Activated CD8-positive, alpha-beta T cell treated with anti-CD3 and anti-CD28 coated beads for 36 hours (primary cell): Measurements from ENCODE around the gene HMCN2. TPM values are rescaled to one million over a fixed set of nuclear protein-coding genes. Genes with fewer than 3 reads are reported as not detected.

Source experiments
- ATAC-seq: fragments of 200-7000 bp; cut with Tn5 transposase; one replicate; pipeline ENCODE4 v1.10.0; 2021; ENCODE audit warnings: mild to moderate bottlenecking, moderate library complexity
- CTCF ChIA-PET: fragments of 350-600 bp; sonication (Branson Sonifier 250); formaldehyde crosslinking; loops from one replicate; lab custom pipeline; 2021; ENCODE audit warnings: antibody characterized with exemption; lab: Charles Lee
- POLR2A ChIA-PET: fragments of 350-600 bp; sonication (Branson Sonifier 250); formaldehyde crosslinking; loops from one replicate; lab custom pipeline; 2021; ENCODE audit warnings: antibody characterized with exemption; lab: Charles Lee
- DNase-seq: peaks from one replicate; pipeline ENCODE4 v3.0.0-alpha.2; 2020
- H3K27ac Mint-ChIP-seq: one replicate; pipeline ENCODE4 v1.8.0; 2021; ENCODE audit warnings: mild to moderate bottlenecking, mixed read lengths
- H3K27me3 Mint-ChIP-seq: one replicate; pipeline ENCODE4 v1.8.0; 2021; ENCODE audit warnings: mixed read lengths
- H3K36me3 Mint-ChIP-seq: one replicate; pipeline ENCODE4 v1.8.0; 2021; ENCODE audit warnings: low read depth, mixed read lengths
- H3K4me1 Mint-ChIP-seq: one replicate; pipeline ENCODE4 v1.8.0; 2021; ENCODE audit warnings: low read depth, mixed read lengths
- H3K4me3 Mint-ChIP-seq: one replicate; pipeline ENCODE4 v1.8.0; 2021; ENCODE audit warnings: mild to moderate bottlenecking, moderate library complexity, mixed read lengths
- H3K9me3 Mint-ChIP-seq: one replicate; pipeline ENCODE4 v1.8.0; 2021; ENCODE audit warnings: mixed read lengths
- CTCF ChIP-seq: fragments of 200-600 bp; IDR thresholded peaks from one replicate; pipeline ENCODE4 v1.8.0; 2022; ENCODE audit warnings: antibody characterized with exemption, mild to moderate bottlenecking
- intact Hi-C: fragments of 100-400 bp; cut with micrococcal nuclease; formaldehyde crosslinking; loops from one replicate; pipeline ENCODE4 v1.10.0; 2022
- total RNA-seq, 2 experiments: library from RNA; stranded (reverse); gene quantifications; one replicate each; pipeline ENCODE4 v1.2.3, GENCODE V29; 2021

The HMCN2 gene
- total RNA-seq, 2 experiments from 2014 or later, result not detected

- Mint-ChIP-seq H3K27ac (no peak overlapping the region), H3K36me3 (no peaks in the 10 kb centered on the region), H3K4me3 (no peak overlapping the region), H3K27me3 (no peaks in the 10 kb centered on the region), H3K9me3 (no peaks in the 10 kb centered on the region), H3K4me1 (no peaks in the 10 kb centered on the region)
- CTCF ChIA-PET, result no interaction called here
- no peak for TF ChIP-seq CTCF
- no peak for DNase-seq
- intact Hi-C loops, result no loop called here
- POLR2A ChIA-PET, result interaction anchor here (0.6 kb wide), 1 partner anchor 204 kb away, joined by 3 read pairs; no protein-coding TSS in a partner anchor
- ATAC-seq, result no peak
Measured at GRCh38 chr9:130345009-130345896, 79.7 kb downstream of the HMCN2 start.

GRCh38 chr9:130345897-130346385, 80.4 kb downstream of the HMCN2 start:
- ChIA-PET CTCF (interaction anchor here (0.8 kb wide), 1 partner anchor 19 kb away, joined by 3 read pairs; no protein-coding TSS in a partner anchor), POLR2A (interaction anchor here (0.6 kb wide), 1 partner anchor 205 kb away, joined by 3 read pairs; no protein-coding TSS in a partner anchor)
- ATAC-seq (no peak), DNase-seq (no peak)
- intact Hi-C loops, result no loop called here
- TF ChIP-seq CTCF, result no peak
- H3K9me3 Mint-ChIP-seq, result no peaks in the 10 kb centered on the region
- H3K27ac Mint-ChIP-seq, result no peak overlapping the region
- H3K4me3 Mint-ChIP-seq, result no peak overlapping the region
- no peaks in the 10 kb centered on the region for H3K4me1 Mint-ChIP-seq
- H3K27me3 Mint-ChIP-seq, result no peaks in the 10 kb centered on the region
- no peaks in the 10 kb centered on the region for H3K36me3 Mint-ChIP-seq

GRCh38 chr9:130346431-130346830, 80.9 kb downstream of the HMCN2 start:
- no peaks in the 10 kb centered on the region for H3K27me3 Mint-ChIP-seq
- TF ChIP-seq CTCF, result no peak
- H3K36me3 Mint-ChIP-seq, result no peaks in the 10 kb centered on the region
- POLR2A ChIA-PET, result no interaction called here
- no peak overlapping the region for H3K27ac Mint-ChIP-seq
- no peaks in the 10 kb centered on the region for H3K4me1 Mint-ChIP-seq
- H3K9me3 Mint-ChIP-seq, result no peaks in the 10 kb centered on the region
- H3K4me3 Mint-ChIP-seq, result no peak overlapping the region
- intact Hi-C loops, result no loop called here
- no peak for DNase-seq
- no peak for ATAC-seq
- CTCF ChIA-PET, result interaction anchor here (0.8 kb wide), 1 partner anchor 18 kb away, joined by 3 read pairs; no protein-coding TSS in a partner anchor

GRCh38 chr9:130347036-130347435, 81.5 kb downstream of the HMCN2 start:
- H3K27ac Mint-ChIP-seq, result no peak overlapping the region
- H3K4me3 Mint-ChIP-seq, result no peak overlapping the region
- no peaks in the 10 kb centered on the region for H3K4me1 Mint-ChIP-seq
- no peak for ATAC-seq
- ChIA-PET POLR2A (no interaction called here), CTCF (no interaction called here)
- no peaks in the 10 kb centered on the region for H3K27me3 Mint-ChIP-seq
- H3K36me3 Mint-ChIP-seq, result no peaks in the 10 kb centered on the region
- H3K9me3 Mint-ChIP-seq, result no peaks in the 10 kb centered on the region
- DNase-seq, result no peak
- intact Hi-C loops, result no loop called here
- no peak for TF ChIP-seq CTCF

GRCh38 chr9:130347931-130348330, 82.4 kb downstream of the HMCN2 start:
- ChIA-PET CTCF (no interaction called here), POLR2A (no interaction called here)
- H3K4me3 Mint-ChIP-seq, result no peak overlapping the region
- DNase-seq (no peak), ATAC-seq (no peak)
- intact Hi-C loops, result no loop called here
- H3K36me3 Mint-ChIP-seq, result no peaks in the 10 kb centered on the region
- no peaks in the 10 kb centered on the region for H3K4me1 Mint-ChIP-seq
- H3K9me3 Mint-ChIP-seq, result no peaks in the 10 kb centered on the region
- H3K27ac Mint-ChIP-seq, result no peak overlapping the region
- no peak for TF ChIP-seq CTCF
- H3K27me3 Mint-ChIP-seq, result no peaks in the 10 kb centered on the region
